Activated CD4-positive, alpha-beta T cell treated with anti-CD3 and anti-CD28 coated beads for 4 hours (primary cell): Measurements from ENCODE around the gene NUDCD2.
"Not testable (repeated sequence)": the region's sequence is repeated elsewhere in the genome, so short reads cannot be mapped to it uniquely, and the experiment has no call there.

Source experiments
- DNase-seq, 2 donors: peaks; one replicate each; pipeline ENCODE4 v3.0.0-alpha.2; 2020

Gene NUDCD2

GRCh38 chr5:163415673-163416072 lies 44.2 kb downstream of the NUDCD2 start:
- DNase-seq: not testable (repeated sequence)

- DNase-seq: no peak
These were observed 49.4 kb downstream of the NUDCD2 start for GRCh38 chr5:163410505-163410904.

- no peak for DNase-seq
These were observed 50.5 kb downstream of the NUDCD2 start for GRCh38 chr5:163409384-163409783.

GRCh38 chr5:163408311-163408923 lies 51.5 kb downstream of the NUDCD2 start:
- peak; percentile 39 to 55 for DNase-seq

- DNase-seq: no peak
These were observed 52.8 kb downstream of the NUDCD2 start for GRCh38 chr5:163407034-163407655.

- DNase-seq: no peak
These were observed 55.3 kb downstream of the NUDCD2 start for GRCh38 chr5:163404364-163405173.

- DNase-seq: no peak
These were observed 57.9 kb downstream of the NUDCD2 start for GRCh38 chr5:163402007-163402406.

- no peak for DNase-seq
These were observed 58.6 kb downstream of the NUDCD2 start for GRCh38 chr5:163401271-163401670.

- no peak for DNase-seq
These were observed 60.0 kb downstream of the NUDCD2 start for GRCh38 chr5:163399923-163400322.

GRCh38 chr5:163397354-163397753 lies 62.5 kb downstream of the NUDCD2 start:
- DNase-seq: no peak

- not testable (repeated sequence) for DNase-seq
These were observed 63.0 kb downstream of the NUDCD2 start for GRCh38 chr5:163396818-163397340.
